HG03060 (cell line): ENCODE data around the gene ANO1.

Source experiments
- ATAC-seq: cut with Tn5 transposase; IDR thresholded peaks from one replicate; pipeline ENCODE4 v1.9.1; 2021; ENCODE audit warnings: low read depth, moderate number of reproducible peaks; ENCODE audit not compliant: unreplicated experiment

The ANO1 gene

GRCh38 chr11:70156291-70157037, 78.3 kb downstream of the ANO1 start:
- no peak for ATAC-seq

GRCh38 chr11:70158201-70158600, 80.1 kb downstream of the ANO1 start:
- no peak for ATAC-seq

- no peak for ATAC-seq
These were observed 80.8 kb downstream of the ANO1 start for GRCh38 chr11:70158757-70159389.

- no peak for ATAC-seq
These were observed 81.8 kb downstream of the ANO1 start for GRCh38 chr11:70159627-70160570.

- no peak for ATAC-seq
These were observed 83.0 kb downstream of the ANO1 start for GRCh38 chr11:70161043-70161625.

GRCh38 chr11:70164705-70165104, 86.6 kb downstream of the ANO1 start:
- no peak for ATAC-seq

- no peak for ATAC-seq
These were observed 89.0 kb downstream of the ANO1 start for GRCh38 chr11:70167120-70167519.

- no peak for ATAC-seq
These were observed 89.7 kb downstream of the ANO1 start for GRCh38 chr11:70167723-70168404.

- ATAC-seq = no peak
These were observed 90.3 kb downstream of the ANO1 start for GRCh38 chr11:70168405-70168754.

GRCh38 chr11:70169127-70169526, 91.0 kb downstream of the ANO1 start:
- no peak for ATAC-seq

- no peak for ATAC-seq
These were observed 91.5 kb downstream of the ANO1 start for GRCh38 chr11:70169632-70170031.

GRCh38 chr11:70170596-70171210, 92.6 kb downstream of the ANO1 start:
- no peak for ATAC-seq

- no peak for ATAC-seq
These were observed 94.9 kb downstream of the ANO1 start for GRCh38 chr11:70173018-70173417.

- ATAC-seq = no peak
These were observed 96.6 kb downstream of the ANO1 start for GRCh38 chr11:70174547-70175235.

GRCh38 chr11:70175236-70175698, 97.2 kb downstream of the ANO1 start:
- ATAC-seq = no peak

GRCh38 chr11:70176940-70177689, 99.0 kb downstream of the ANO1 start:
- no peak for ATAC-seq

- no peak for ATAC-seq
These were observed 102.8 kb downstream of the ANO1 start for GRCh38 chr11:70180906-70181305.

- ATAC-seq = no peak
These were observed 104.1 kb downstream of the ANO1 start for GRCh38 chr11:70182266-70182665.
